GM12878 (cell line): ENCODE data around the gene PHLDA3.

Experiments
- ATF7 ChIP-seq: fragments of 450-650 bp; IDR thresholded peaks from 2 replicates; pipeline ENCODE4 v1.6.1; 2016; ENCODE audit warnings: low read depth, mild to moderate bottlenecking
- EZH2 ChIP-seq: IDR thresholded peaks from 2 replicates; pipeline ENCODE4 v1.6.1; 2012; ENCODE audit warnings: low read depth, mild to moderate bottlenecking, control low read depth, inconsistent platforms, low read length, borderline replicate concordance; ENCODE audit not compliant: control insufficient read depth
- GABPA ChIP-seq: IDR thresholded peaks from 2 replicates; pipeline ENCODE4 v1.6.1; 2014; ENCODE audit warnings: antibody characterized with exemption, low read depth, mild to moderate bottlenecking, inconsistent platforms
- GATAD2B ChIP-seq: fragments of 450-650 bp; conservative IDR thresholded peaks from 2 replicates; pipeline ENCODE4 v1.6.1; 2017; ENCODE audit warnings: low read depth, mild to moderate bottlenecking, moderate library complexity
- POLR2A ChIP-seq: IDR thresholded peaks from 2 replicates; pipeline ENCODE4 v1.6.1; 2011; ENCODE audit warnings: low read depth, mild to moderate bottlenecking, low read length
- SPI1 ChIP-seq: IDR thresholded peaks from 2 replicates; pipeline ENCODE4 v1.6.1; 2011; ENCODE audit warnings: low read depth, mild to moderate bottlenecking, low read length, moderate library complexity, borderline replicate concordance; ENCODE audit not compliant: insufficient read depth
- TBL1XR1 ChIP-seq: IDR thresholded peaks from 2 replicates; pipeline ENCODE4 v1.6.1; 2012; ENCODE audit warnings: low read depth, low read length, improper control_type of control experiment
- TCF12 ChIP-seq: IDR thresholded peaks from 2 replicates; pipeline ENCODE4 v1.6.1; 2011; ENCODE audit warnings: low read depth, mild to moderate bottlenecking, low read length
- YY1 ChIP-seq: IDR thresholded peaks from 2 replicates; pipeline ENCODE4 v1.6.1; 2011; ENCODE audit warnings: low read depth, mild to moderate bottlenecking, low read length
- ZZZ3 ChIP-seq: IDR thresholded peaks from 2 replicates; pipeline ENCODE4 v1.6.1; 2011; ENCODE audit warnings: low read depth; ENCODE audit not compliant: control insufficient read depth, insufficient read length
- TF ChIP-seq, protein P1 (sequence below): fragments of 150-350 bp; IDR thresholded peaks from 2 replicates; pipeline ENCODE4 v1.6.1; 2014; ENCODE audit warnings: mild to moderate bottlenecking, low read depth, low read length

DNA sequence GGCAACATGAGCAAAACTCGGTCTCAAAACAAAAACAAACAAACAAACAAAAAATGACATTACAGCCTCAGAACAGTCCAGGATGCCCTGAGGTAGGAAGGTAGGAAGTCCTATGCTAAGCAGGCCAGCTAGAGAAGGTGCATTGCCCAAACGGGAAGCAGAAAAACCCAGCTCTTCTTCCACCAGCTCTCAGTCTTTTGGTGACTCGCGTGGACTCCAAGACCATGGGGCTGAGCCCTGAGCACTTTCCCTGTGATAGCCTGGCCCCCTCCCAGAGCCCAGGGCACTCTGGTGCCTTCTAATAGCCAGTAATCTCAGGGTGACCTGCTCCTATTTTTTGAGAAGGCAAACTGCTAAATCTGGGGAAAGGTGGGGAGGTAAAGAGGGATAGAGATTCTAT is 16.1 kb downstream of the PHLDA3 start:
- TF ChIP-seq ZZZ3: no peak
- no peak for TF ChIP-seq ATF7
- no peak for TF ChIP-seq EZH2
- no peak for TF ChIP-seq TBL1XR1
- no peak for TF ChIP-seq GABPA
- no peak for TF ChIP-seq POLR2A
- TF ChIP-seq YY1: no peak
- no peak for TF ChIP-seq SPI1
- no peak for TF ChIP-seq TCF12
- no peak for TF ChIP-seq GATAD2B
- TF ChIP-seq, protein P1, sequence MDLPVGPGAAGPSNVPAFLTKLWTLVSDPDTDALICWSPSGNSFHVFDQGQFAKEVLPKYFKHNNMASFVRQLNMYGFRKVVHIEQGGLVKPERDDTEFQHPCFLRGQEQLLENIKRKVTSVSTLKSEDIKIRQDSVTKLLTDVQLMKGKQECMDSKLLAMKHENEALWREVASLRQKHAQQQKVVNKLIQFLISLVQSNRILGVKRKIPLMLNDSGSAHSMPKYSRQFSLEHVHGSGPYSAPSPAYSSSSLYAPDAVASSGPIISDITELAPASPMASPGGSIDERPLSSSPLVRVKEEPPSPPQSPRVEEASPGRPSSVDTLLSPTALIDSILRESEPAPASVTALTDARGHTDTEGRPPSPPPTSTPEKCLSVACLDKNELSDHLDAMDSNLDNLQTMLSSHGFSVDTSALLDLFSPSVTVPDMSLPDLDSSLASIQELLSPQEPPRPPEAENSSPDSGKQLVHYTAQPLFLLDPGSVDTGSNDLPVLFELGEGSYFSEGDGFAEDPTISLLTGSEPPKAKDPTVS: no peak
